IMR-90 (cell line): ENCODE results near the gene RALGPS1. TPM values are rescaled to one million over a fixed set of nuclear protein-coding genes. Genes with fewer than 3 reads are reported as not detected.

ENCODE experiments used
- ATAC-seq: fragments of 200-7000 bp; cut with Tn5 transposase; 2 replicates; pipeline ENCODE4 v1.9.1; 2020; ENCODE audit warnings: low read depth, mild to moderate bottlenecking, moderate library complexity
- BruUV-seq: library from RNA; stranded (reverse); fragments of 400-500 nt; replicated peaks from 2 replicates; lab custom pipeline; 2021; lab: Mats Ljungman, UMichigan
- CTCF ChIA-PET: fragments of 300-600 bp; formaldehyde crosslinking; extraction: SDS; loops from one replicate; lab custom pipeline; 2021; ENCODE audit warnings: antibody characterized with exemption; lab: Yijun Ruan, JAX
- POLR2A ChIA-PET: fragments of 300-600 bp; sonication (Branson Sonifier 250); formaldehyde crosslinking; loops from one replicate; lab custom pipeline; 2022; ENCODE audit warnings: antibody characterized with exemption; ENCODE audit not compliant: unreplicated experiment; lab: Charles Lee
- DNase-seq: peaks from one replicate; pipeline ENCODE4 v3.0.0; 2013
- H2AFZ ChIP-seq: replicated peaks from 2 replicates; pipeline ENCODE3; 2013; ENCODE audit warnings: low read length, mild to moderate bottlenecking; ENCODE audit not compliant: poor library complexity
- H2AK5ac ChIP-seq: 2 replicates; pipeline ENCODE4 v1.6.1; 2013; ENCODE audit warnings: low read depth, low read length, inconsistent platforms
- H2AK9ac ChIP-seq: replicated peaks from 2 replicates; pipeline ENCODE3; 2013; ENCODE audit warnings: mild to moderate bottlenecking, low read depth, low read length, moderate library complexity; ENCODE audit not compliant: poor library complexity
- H2BK120ac ChIP-seq: 2 replicates; pipeline ENCODE4 v1.6.1; 2013; ENCODE audit warnings: low read depth, low read length, inconsistent platforms
- H2BK15ac ChIP-seq: 3 replicates; pipeline ENCODE4 v1.6.1; 2013; ENCODE audit warnings: low read depth, low read length, inconsistent platforms
- H2BK20ac ChIP-seq: 2 replicates; pipeline ENCODE4 v1.6.1; 2013; ENCODE audit warnings: low read depth, mild to moderate bottlenecking, inconsistent platforms, low read length, moderate library complexity
- H2BK5ac ChIP-seq: 2 replicates; pipeline ENCODE4 v1.6.1; 2013; ENCODE audit warnings: mild to moderate bottlenecking, low read depth, low read length, inconsistent platforms; ENCODE audit not compliant: poor library complexity, severe bottlenecking
- H3K14ac ChIP-seq: replicated peaks from 2 replicates; pipeline ENCODE4 v1.6.1; 2013; ENCODE audit warnings: low read depth, low read length, inconsistent platforms
- H3K18ac ChIP-seq: 2 replicates; pipeline ENCODE4 v1.6.1; 2013; ENCODE audit warnings: low read depth, low read length, control low read depth
- H3K23ac ChIP-seq: 2 replicates; pipeline ENCODE4 v1.6.1; 2013; ENCODE audit warnings: low read depth, low read length, inconsistent platforms
- H3K27ac ChIP-seq: 2 replicates; pipeline ENCODE4 v1.5.1; 2013; ENCODE audit warnings: mild to moderate bottlenecking, control low read depth, low read length; ENCODE audit not compliant: insufficient read depth
- H3K27me3 ChIP-seq: 2 replicates; pipeline ENCODE4 v1.6.1; 2013; ENCODE audit warnings: low read length; ENCODE audit not compliant: control insufficient read depth, insufficient read depth
- H3K36me3 ChIP-seq: 2 replicates; pipeline ENCODE4 v1.6.1; 2013; ENCODE audit warnings: low read length, mixed read lengths; ENCODE audit not compliant: control insufficient read depth, insufficient read depth
- H3K4ac ChIP-seq: 2 replicates; pipeline ENCODE4 v1.6.1; 2013; ENCODE audit warnings: low read depth, low read length, inconsistent platforms
- H3K4me1 ChIP-seq: 2 replicates; pipeline ENCODE4 v1.6.1; 2013; ENCODE audit warnings: low read length, mixed read lengths; ENCODE audit not compliant: control insufficient read depth, insufficient read depth
- H3K4me2 ChIP-seq: 2 replicates; pipeline ENCODE4 v1.6.1; 2013; ENCODE audit warnings: low read depth, mild to moderate bottlenecking, control low read depth, low read length, moderate library complexity
- H3K4me3 ChIP-seq: 2 replicates; pipeline ENCODE4 v1.5.1; 2013; ENCODE audit warnings: low read depth, mild to moderate bottlenecking, control low read depth, low read length, moderate library complexity; ENCODE audit not compliant: insufficient read depth
- H3K56ac ChIP-seq: 2 replicates; pipeline ENCODE4 v1.6.1; 2013; ENCODE audit warnings: low read length, inconsistent platforms; ENCODE audit not compliant: insufficient read depth; ENCODE audit errors: extremely low read depth
- H3K79me1 ChIP-seq, 2 experiments: 2 replicates each; pipeline ENCODE4 v1.6.1; 2013; ENCODE audit warnings: low read length in 2 of 2, inconsistent platforms in 1 of 2, low read depth in 1 of 2
- H3K9ac ChIP-seq: 2 replicates; pipeline ENCODE4 v1.6.1; 2013; ENCODE audit warnings: low read depth, low read length, control low read depth
- H3K9me1 ChIP-seq: 2 replicates; pipeline ENCODE4 v1.6.1; 2013; ENCODE audit warnings: low read length, inconsistent platforms; ENCODE audit not compliant: insufficient read depth
- H3K9me3 ChIP-seq: 2 replicates; pipeline ENCODE4 v1.6.1; 2013; ENCODE audit warnings: low read length; ENCODE audit not compliant: control insufficient read depth, insufficient read depth
- H4K20me1 ChIP-seq: 2 replicates; pipeline ENCODE4 v1.6.1; 2013; ENCODE audit warnings: low read length, inconsistent platforms; ENCODE audit not compliant: insufficient read depth
- H4K5ac ChIP-seq: 2 replicates; pipeline ENCODE4 v1.6.1; 2013; ENCODE audit warnings: mild to moderate bottlenecking, low read depth, low read length, control low read depth
- H4K8ac ChIP-seq, 2 experiments: 2 replicates each; pipeline ENCODE4 v1.6.1; 2013; ENCODE audit warnings: low read depth in 2 of 2, low read length in 2 of 2, control low read depth in 1 of 2, inconsistent platforms in 1 of 2
- H4K91ac ChIP-seq: 2 replicates; pipeline ENCODE4 v1.6.1; 2013; ENCODE audit warnings: low read depth, low read length, inconsistent platforms; ENCODE audit not compliant: insufficient read depth
- MAFK ChIP-seq: IDR thresholded peaks from 2 replicates; pipeline ENCODE4 v1.6.1; 2012; ENCODE audit warnings: low read depth, low read length, improper control_type of control experiment
- WGBS, 2 experiments: methylation state at CpG; one replicate each; pipeline versions ENCODE4 v1.1.5 to v1.1.7; 2013; ENCODE audit warnings: missing lambda C conversion rate in 2 of 2; ENCODE audit not compliant: insufficient read length in 1 of 2; ENCODE audit errors: extremely low coverage in 2 of 2; 5-methylcytosine and 5-hydroxymethylcytosine counted together
- dilution Hi-C: fragments of 300-500 bp; cut with HindIII; formaldehyde crosslinking; loops from one replicate; pipeline ENCODE4 v1.14.3; 2018; ENCODE audit warnings: low sequenced_read_pairs; ENCODE audit not compliant: unreplicated experiment
- in situ Hi-C: fragments of 300-500 bp; cut with MboI; formaldehyde crosslinking; loops from 3 replicates; pipeline ENCODE4 v1.14.3; 2019; ENCODE audit warnings: low sequenced_read_pairs, inconsistent platforms, mixed read lengths
- intact Hi-C: fragments of 100-400 bp; cut with micrococcal nuclease; formaldehyde crosslinking; loops from 2 replicates; pipeline ENCODE4 v1.10.0; 2022
- polyA plus RNA-seq, 3 experiments: library from polyadenylated mRNA; depleted of rRNA; stranded (reverse); fragments of >200 nt; gene quantifications; 2 replicates each; pipeline ENCODE4 v1.2.3, GENCODE V29; 2012; ENCODE audit warnings: low replicate concordance in 1 of 3
- total RNA-seq: library from RNA; depleted of rRNA; stranded (reverse); fragments of >200 nt; gene quantifications from 2 replicates; pipeline ENCODE4 v1.2.3, GENCODE V29; 2012

Gene RALGPS1
- total and polyA plus RNA-seq, 2 of the 4 experiments (the other 2 are of a cell fraction): 0.90 to 2.8 TPM

DNA sequence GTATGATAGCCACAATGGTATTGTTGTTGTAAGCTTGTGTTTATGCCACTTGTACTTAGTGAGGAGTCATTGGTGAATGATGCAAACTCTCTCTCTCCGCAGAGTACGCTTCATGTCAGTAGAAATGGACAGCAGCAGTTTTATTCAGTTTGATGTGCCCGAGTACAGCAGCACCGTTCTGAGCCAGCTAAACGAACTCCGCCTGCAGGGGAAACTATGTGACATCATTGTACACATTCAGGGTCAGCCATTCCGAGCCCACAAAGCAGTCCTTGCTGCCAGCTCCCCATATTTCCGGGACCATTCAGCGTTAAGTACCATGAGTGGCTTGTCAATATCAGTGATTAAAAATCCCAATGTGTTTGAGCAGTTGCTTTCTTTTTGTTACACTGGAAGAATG is 35.3 kb upstream of the RALGPS1 start:
- DNase-seq (no peak), ATAC-seq (no peak; the same call in 1 of the 2 replicates)
- H2AK5ac ChIP-seq: no peak overlapping the region
- no peak overlapping the region for H2BK20ac ChIP-seq
- dilution Hi-C loops: no loop called here
- H3K9me3 ChIP-seq: no peaks in the 10 kb centered on the region
- no peak overlapping the region for H3K23ac ChIP-seq
- no peak overlapping the region for H2BK5ac ChIP-seq
- H3K56ac ChIP-seq: no peak overlapping the region
- H3K9me1 ChIP-seq: peaks cover 6% of the 10 kb centered on the region
- no peaks in the 10 kb centered on the region for H3K27me3 ChIP-seq
- no peak overlapping the region for H4K91ac ChIP-seq
- H3K4ac ChIP-seq: no peak overlapping the region
- H3K4me2 ChIP-seq: no peak overlapping the region
- H3K18ac ChIP-seq: no peak overlapping the region
- H3K4me3 ChIP-seq: no peak overlapping the region
- no peak overlapping the region for H2AK9ac ChIP-seq
- 80% methylated on average over 7 of the region's 9 CpGs; no CpG with 5 or more reads in 1 of the 2 experiments for WGBS, 2 experiments
- H3K9ac ChIP-seq: no peak overlapping the region
- BruUV-seq: no TSS peak
- H3K36me3 ChIP-seq: peaks cover 28% of the 10 kb centered on the region
- intact Hi-C loops: loop anchor here (10.0 kb wide), 1 partner anchor 354 kb away; no protein-coding TSS in a partner anchor
- H4K5ac ChIP-seq: no peak overlapping the region
- H3K4me1 ChIP-seq: peaks cover 3% of the 10 kb centered on the region
- H3K14ac ChIP-seq: no peak overlapping the region
- CTCF ChIA-PET: interaction anchor here (0.6 kb wide), 1 partner anchor 15 kb away, joined by 8 read pairs; no protein-coding TSS in a partner anchor
- POLR2A ChIA-PET: no interaction called here
- H2BK120ac ChIP-seq: no peak overlapping the region
- peaks cover 50% of the 10 kb centered on the region for H4K20me1 ChIP-seq
- no peak for TF ChIP-seq MAFK
- H3K79me1 ChIP-seq: peaks cover 36 to 71% of the 10 kb centered on the region in 2 experiments
- no peak overlapping the region for H2BK15ac ChIP-seq
- in situ Hi-C loops: no loop called here
- no peak overlapping the region for H2AFZ ChIP-seq
- no peak overlapping the region for H4K8ac ChIP-seq
- H3K27ac ChIP-seq: no peak overlapping the region
